Neural cell (in vitro differentiated cells): Measurements from ENCODE around the gene NPRL2. TPM values are rescaled to one million over a fixed set of nuclear protein-coding genes. Genes with fewer than 3 reads are reported as not detected.

Source experiments
- H2AFZ ChIP-seq: fragments of 200-600, 300-800 bp; sonication (generic), shearing (Covaris generic); 2 replicates; pipeline ENCODE4 v1.6.0; 2014; ENCODE audit warnings: low read depth, mild to moderate bottlenecking, antibody characterized with exemption, low read length, moderate library complexity
- H3F3A ChIP-seq: fragments of 200-600 bp; shearing (Covaris generic); 2 replicates; pipeline ENCODE4 v1.6.1; 2016; ENCODE audit warnings: mild to moderate bottlenecking, moderate library complexity, mixed read lengths, antibody characterized with exemption, low read length; ENCODE audit not compliant: insufficient read depth, poor library complexity, severe bottlenecking
- H3K27ac ChIP-seq: fragments of 200-600, 300-800 bp; sonication (generic), shearing (Covaris generic); 2 replicates; pipeline ENCODE4 v1.5.1; 2014; ENCODE audit warnings: mild to moderate bottlenecking, low read length, moderate library complexity
- H3K27me3 ChIP-seq: fragments of 300-800, 200-600 bp; sonication (generic), shearing (Covaris generic); 2 replicates; pipeline ENCODE4 v1.6.0; 2014; ENCODE audit warnings: mild to moderate bottlenecking, low read depth, low read length, moderate library complexity; ENCODE audit not compliant: insufficient read depth
- H3K36me3 ChIP-seq: fragments of 300-800, 200-600 bp; sonication (generic), shearing (Covaris generic); 2 replicates; pipeline ENCODE4 v1.5.1; 2014; ENCODE audit warnings: mild to moderate bottlenecking, antibody characterized with exemption, low read length, moderate library complexity; ENCODE audit not compliant: insufficient read depth
- H3K4me2 ChIP-seq: fragments of 300-800, 200-600 bp; sonication (generic), shearing (Covaris generic); 2 replicates; pipeline ENCODE4 v1.6.0; 2014; ENCODE audit warnings: mild to moderate bottlenecking, low read length
- H3K4me3 ChIP-seq: fragments of 300-800, 200-600 bp; sonication (generic), shearing (Covaris generic); 2 replicates; pipeline ENCODE4 v1.5.1; 2014; ENCODE audit warnings: mild to moderate bottlenecking, low read length, moderate library complexity
- H3K79me2 ChIP-seq: fragments of 200-600 bp; shearing (Covaris generic); replicated peaks from 2 replicates; pipeline ENCODE4 v1.6.0; 2014; ENCODE audit warnings: mild to moderate bottlenecking, low read length, moderate library complexity; ENCODE audit not compliant: insufficient read depth
- H3K9ac ChIP-seq: fragments of 300-800, 200-600 bp; sonication (generic), shearing (Covaris generic); 2 replicates; pipeline ENCODE4 v1.6.1; 2016; ENCODE audit warnings: mild to moderate bottlenecking, low read length, mixed read lengths
- H3K9me2 ChIP-seq: fragments of 200-600 bp; shearing (Covaris generic); 2 replicates; pipeline ENCODE4 v1.6.1; 2016; ENCODE audit warnings: mild to moderate bottlenecking, low read length, mixed read lengths; ENCODE audit not compliant: insufficient read depth
- H3K9me3 ChIP-seq: fragments of 200-600, 300-800 bp; sonication (generic), shearing (Covaris generic); 2 replicates; pipeline ENCODE4 v1.6.1; 2016; ENCODE audit warnings: mild to moderate bottlenecking, mixed run types, low read length, moderate library complexity, mixed read lengths
- H4K20me1 ChIP-seq: fragments of 200-600 bp; shearing (Covaris generic); 2 replicates; pipeline ENCODE4 v1.6.1; 2016; ENCODE audit warnings: mild to moderate bottlenecking, mixed run types; ENCODE audit not compliant: insufficient read depth
- EP300 ChIP-seq: fragments of 450-650 bp; conservative IDR thresholded peaks from 2 replicates; pipeline ENCODE4 v1.6.1; 2014; ENCODE audit warnings: antibody characterized with exemption, mild to moderate bottlenecking, moderate library complexity; ENCODE audit not compliant: poor library complexity, severe bottlenecking
- EZH2 ChIP-seq: fragments of 200-600, 300-800 bp; shearing (Covaris generic), sonication (generic); IDR thresholded peaks from 2 replicates; pipeline ENCODE4 v1.6.1; 2014; ENCODE audit warnings: antibody characterized with exemption, low read length, borderline replicate concordance, mild to moderate bottlenecking; ENCODE audit not compliant: insufficient read depth, poor library complexity, severe bottlenecking
- MXI1 ChIP-seq: fragments of 450-650 bp; conservative IDR thresholded peaks from 2 replicates; pipeline ENCODE4 v1.6.1; 2014; ENCODE audit warnings: antibody characterized with exemption, mild to moderate bottlenecking; ENCODE audit not compliant: poor library complexity, severe bottlenecking
- POLR2AphosphoS5 ChIP-seq: IDR thresholded peaks from 2 replicates; pipeline ENCODE4 v1.6.1; 2012
- RAD21 ChIP-seq: fragments of 450-650 bp; conservative IDR thresholded peaks from 2 replicates; pipeline ENCODE4 v1.6.1; 2014; ENCODE audit warnings: antibody characterized with exemption, mild to moderate bottlenecking, moderate library complexity
- REST ChIP-seq: IDR thresholded peaks from 2 replicates; pipeline ENCODE4 v1.6.1; 2012; ENCODE audit warnings: borderline replicate concordance
- SMC3 ChIP-seq: fragments of 450-650 bp; conservative IDR thresholded peaks from 2 replicates; pipeline ENCODE4 v1.6.1; 2014; ENCODE audit warnings: antibody characterized with exemption, mild to moderate bottlenecking, moderate library complexity; ENCODE audit not compliant: poor library complexity
- TAF1 ChIP-seq: IDR thresholded peaks from 2 replicates; pipeline ENCODE4 v1.6.1; 2012; ENCODE audit warnings: low read depth
- polyA plus RNA-seq: library from polyadenylated mRNA; depleted of rRNA; stranded (reverse); fragments of >200 nt; gene quantifications from 2 replicates; pipeline ENCODE4 v1.2.3, GENCODE V29; 2014
- TF ChIP-seq, protein P1 (sequence below): fragments of 450-650 bp; IDR thresholded peaks from 2 replicates; pipeline ENCODE4 v1.5.1; 2014; ENCODE audit warnings: antibody characterized with exemption, mild to moderate bottlenecking, moderate library complexity; ENCODE audit not compliant: poor library complexity, severe bottlenecking

The NPRL2 gene
- polyA plus RNA-seq, 1 donor from 2014 or later: 118 TPM

DNA sequence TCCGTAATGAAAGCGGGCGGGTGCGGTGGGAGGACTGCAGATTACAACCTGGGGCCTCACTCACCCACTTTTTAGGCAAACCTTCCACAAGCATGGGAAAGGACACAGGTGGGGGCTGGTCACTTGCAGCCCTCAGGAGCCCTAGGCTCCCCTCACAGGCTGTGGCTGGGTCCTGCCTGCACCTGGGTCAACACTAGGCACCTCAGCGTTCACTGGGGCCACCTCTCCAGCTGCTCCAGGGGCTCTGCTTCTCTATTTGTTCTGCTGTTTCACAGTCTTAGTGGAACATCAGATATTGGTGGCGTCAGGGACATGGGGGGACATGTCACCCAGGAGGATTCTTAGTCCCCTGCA is 38.8 kb upstream of the NPRL2 start:
- no peak overlapping the region for H3K9ac ChIP-seq
- no peak overlapping the region for H3K27ac ChIP-seq
- TF ChIP-seq POLR2AphosphoS5 (no peak), TAF1 (no peak), REST (no peak), EZH2 (no peak), MXI1 (no peak), RAD21 (no peak), EP300 (no peak), SMC3 (no peak)
- TF ChIP-seq, protein P1, sequence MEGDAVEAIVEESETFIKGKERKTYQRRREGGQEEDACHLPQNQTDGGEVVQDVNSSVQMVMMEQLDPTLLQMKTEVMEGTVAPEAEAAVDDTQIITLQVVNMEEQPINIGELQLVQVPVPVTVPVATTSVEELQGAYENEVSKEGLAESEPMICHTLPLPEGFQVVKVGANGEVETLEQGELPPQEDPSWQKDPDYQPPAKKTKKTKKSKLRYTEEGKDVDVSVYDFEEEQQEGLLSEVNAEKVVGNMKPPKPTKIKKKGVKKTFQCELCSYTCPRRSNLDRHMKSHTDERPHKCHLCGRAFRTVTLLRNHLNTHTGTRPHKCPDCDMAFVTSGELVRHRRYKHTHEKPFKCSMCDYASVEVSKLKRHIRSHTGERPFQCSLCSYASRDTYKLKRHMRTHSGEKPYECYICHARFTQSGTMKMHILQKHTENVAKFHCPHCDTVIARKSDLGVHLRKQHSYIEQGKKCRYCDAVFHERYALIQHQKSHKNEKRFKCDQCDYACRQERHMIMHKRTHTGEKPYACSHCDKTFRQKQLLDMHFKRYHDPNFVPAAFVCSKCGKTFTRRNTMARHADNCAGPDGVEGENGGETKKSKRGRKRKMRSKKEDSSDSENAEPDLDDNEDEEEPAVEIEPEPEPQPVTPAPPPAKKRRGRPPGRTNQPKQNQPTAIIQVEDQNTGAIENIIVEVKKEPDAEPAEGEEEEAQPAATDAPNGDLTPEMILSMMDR: no peak
- H2AFZ ChIP-seq: no peak overlapping the region
- no peaks in the 10 kb centered on the region for H3K79me2 ChIP-seq
- no peaks in the 10 kb centered on the region for H3K9me3 ChIP-seq
- H3K36me3 ChIP-seq: no peaks in the 10 kb centered on the region
- H3K9me2 ChIP-seq: no peaks in the 10 kb centered on the region
- no peak overlapping the region for H3K4me2 ChIP-seq
- no peaks in the 10 kb centered on the region for H4K20me1 ChIP-seq
- no peaks in the 10 kb centered on the region for H3F3A ChIP-seq
- H3K4me3 ChIP-seq: no peak overlapping the region
- no peaks in the 10 kb centered on the region for H3K27me3 ChIP-seq

DNA sequence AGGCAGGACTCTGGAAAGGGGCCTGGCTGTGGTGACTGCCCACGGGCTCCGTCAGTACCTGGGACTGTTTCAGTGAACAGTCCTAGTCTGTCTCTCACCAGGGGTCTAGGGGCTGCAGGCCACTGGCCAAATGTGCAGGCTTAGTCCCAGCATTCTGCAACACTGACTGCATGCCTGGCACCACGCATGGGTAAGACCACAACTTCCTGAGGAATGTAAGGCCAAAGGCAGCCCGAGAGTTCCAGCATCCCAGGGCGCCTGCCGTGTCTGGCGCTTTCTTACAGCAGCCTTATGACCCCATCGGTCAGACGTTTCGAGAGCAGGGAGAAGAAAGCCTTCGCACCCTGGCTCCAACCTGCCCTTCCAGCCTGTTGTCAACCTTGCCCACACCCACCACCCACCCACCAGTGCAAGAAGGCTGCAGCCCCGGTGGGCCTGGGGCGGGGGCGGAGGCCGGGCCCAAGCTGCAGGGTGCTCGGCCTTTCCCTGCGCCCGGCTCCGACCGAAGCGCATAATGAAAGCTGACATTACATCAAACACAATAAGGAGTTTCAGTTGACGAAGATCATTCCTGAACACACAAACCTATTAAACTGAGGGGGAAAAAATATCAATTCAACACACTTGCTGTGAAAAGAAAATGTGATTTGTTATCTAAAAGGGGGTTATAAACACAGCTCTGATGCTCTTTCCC is 38.3 kb upstream of the NPRL2 start:
- Histone ChIP-seq H3K9me3 (no peaks in the 10 kb centered on the region), H3K4me2 (no peak overlapping the region), H3K9ac (no peak overlapping the region), H4K20me1 (no peaks in the 10 kb centered on the region), H2AFZ (no peak overlapping the region), H3K4me3 (no peak overlapping the region), H3K27ac (no peak overlapping the region), H3K27me3 (no peaks in the 10 kb centered on the region), H3K79me2 (no peaks in the 10 kb centered on the region), H3K36me3 (no peaks in the 10 kb centered on the region), H3K9me2 (no peaks in the 10 kb centered on the region), H3F3A (no peaks in the 10 kb centered on the region)
- no peak for TF ChIP-seq POLR2AphosphoS5
- TF ChIP-seq TAF1: no peak
- no peak for TF ChIP-seq EZH2
- TF ChIP-seq SMC3: no peak
- no peak for TF ChIP-seq MXI1
- TF ChIP-seq EP300: no peak
- TF ChIP-seq, protein P1: no peak
- TF ChIP-seq RAD21: no peak
- TF ChIP-seq REST: no peak
